ENCODE results near the gene RRP36. TPM values are rescaled to one million over a fixed set of nuclear protein-coding genes. Genes with fewer than 3 reads are reported as not detected.

The RRP36 gene
- total RNA-seq, 1 donor from 2014 or later: 109 TPM

DNA sequence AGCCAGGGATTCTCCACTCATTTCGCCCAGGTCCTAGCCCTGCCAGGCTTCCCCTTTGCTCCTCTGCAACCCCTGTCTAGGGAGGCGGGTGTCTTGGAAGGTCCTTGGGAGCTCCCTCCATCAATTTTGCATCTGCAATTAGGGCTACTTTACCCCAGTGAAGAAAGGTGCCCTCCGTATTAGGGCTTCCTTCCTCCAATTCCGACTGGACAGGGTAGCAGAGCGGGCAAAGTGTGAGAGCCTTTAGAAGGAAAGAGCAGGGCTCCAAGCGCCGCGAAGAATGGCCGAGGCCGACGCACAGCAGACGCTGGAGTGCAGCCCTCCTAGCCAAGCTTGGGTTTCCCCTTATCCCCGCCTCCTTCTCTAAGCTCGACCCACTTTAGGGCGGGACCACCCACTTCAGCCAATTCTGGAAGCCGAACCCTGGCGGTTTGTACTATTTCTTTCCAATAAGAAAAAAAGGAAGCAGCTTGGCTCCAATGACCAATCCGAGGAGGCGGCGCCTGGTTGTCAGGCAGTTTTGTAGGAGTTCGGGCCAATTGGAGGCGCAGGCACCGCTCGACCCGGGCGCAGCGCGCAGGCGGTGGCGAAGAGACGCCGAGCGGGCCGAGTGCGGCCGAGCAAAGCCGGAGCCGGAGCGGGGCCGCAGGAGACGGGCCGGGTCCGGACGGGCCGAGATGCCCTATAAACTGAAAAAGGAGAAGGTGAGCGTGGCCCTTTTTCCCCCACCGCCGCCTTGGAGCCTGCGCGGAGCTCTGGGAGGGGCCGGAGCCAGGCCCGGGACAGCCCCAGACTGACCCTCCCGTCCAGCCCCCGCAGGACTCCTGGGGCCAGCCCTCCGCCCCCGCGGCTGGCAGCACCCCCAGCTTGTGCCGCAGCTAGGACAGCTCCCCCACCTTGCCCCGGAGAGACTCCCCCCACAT, 37.2 kb upstream of the RRP36 start, which contains the start of gene PPP2R5D:
Gene PPP2R5D, plus strand, starts transcription at position 570 of the 923 bp plus-strand sequence. Its CDS starts 108 bp downstream, at position 678.
- peaks cover 17% of the 10 kb centered on the region for H3K4me1 Mint-ChIP-seq (ENCODE audit: low read depth, unreplicated experiment)
- peak within 1 kb of the TSS; percentile 94 for H3K27ac Mint-ChIP-seq (ENCODE audit: unreplicated experiment)
- peak within 1 kb of the TSS; percentile 85 for H3K4me3 Mint-ChIP-seq (ENCODE audit: unreplicated experiment)
- no peaks in the 10 kb centered on the region for H3K36me3 Mint-ChIP-seq (ENCODE audit: unreplicated experiment)
- TF ChIP-seq, protein P1, sequence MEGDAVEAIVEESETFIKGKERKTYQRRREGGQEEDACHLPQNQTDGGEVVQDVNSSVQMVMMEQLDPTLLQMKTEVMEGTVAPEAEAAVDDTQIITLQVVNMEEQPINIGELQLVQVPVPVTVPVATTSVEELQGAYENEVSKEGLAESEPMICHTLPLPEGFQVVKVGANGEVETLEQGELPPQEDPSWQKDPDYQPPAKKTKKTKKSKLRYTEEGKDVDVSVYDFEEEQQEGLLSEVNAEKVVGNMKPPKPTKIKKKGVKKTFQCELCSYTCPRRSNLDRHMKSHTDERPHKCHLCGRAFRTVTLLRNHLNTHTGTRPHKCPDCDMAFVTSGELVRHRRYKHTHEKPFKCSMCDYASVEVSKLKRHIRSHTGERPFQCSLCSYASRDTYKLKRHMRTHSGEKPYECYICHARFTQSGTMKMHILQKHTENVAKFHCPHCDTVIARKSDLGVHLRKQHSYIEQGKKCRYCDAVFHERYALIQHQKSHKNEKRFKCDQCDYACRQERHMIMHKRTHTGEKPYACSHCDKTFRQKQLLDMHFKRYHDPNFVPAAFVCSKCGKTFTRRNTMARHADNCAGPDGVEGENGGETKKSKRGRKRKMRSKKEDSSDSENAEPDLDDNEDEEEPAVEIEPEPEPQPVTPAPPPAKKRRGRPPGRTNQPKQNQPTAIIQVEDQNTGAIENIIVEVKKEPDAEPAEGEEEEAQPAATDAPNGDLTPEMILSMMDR (IDR thresholded peaks at IDR 0.05; ENCODE audit: partially characterized antibody, unreplicated experiment): peak; percentile 8
- peaks cover 15% of the 10 kb centered on the region for H3K9me3 Mint-ChIP-seq (ENCODE audit: unreplicated experiment)
- DNase-seq: peak; percentile 94
- peaks cover 8% of the 10 kb centered on the region for H3K27me3 Mint-ChIP-seq (ENCODE audit: unreplicated experiment)

- Mint-ChIP-seq H3K36me3 (ENCODE audit: unreplicated experiment) (no peaks in the 10 kb centered on the region), H3K9me3 (ENCODE audit: unreplicated experiment) (peaks cover 11% of the 10 kb centered on the region), H3K4me3 (ENCODE audit: unreplicated experiment) (peak overlapping the region; percentile 85), H3K4me1 (ENCODE audit: low read depth, unreplicated experiment) (peaks cover 13% of the 10 kb centered on the region), H3K27ac (ENCODE audit: unreplicated experiment) (peak overlapping the region; percentile 8), H3K27me3 (ENCODE audit: unreplicated experiment) (peaks cover 6% of the 10 kb centered on the region)
- peak; percentile 28 for DNase-seq
- TF ChIP-seq, protein P1 (IDR thresholded peaks at IDR 0.05; ENCODE audit: partially characterized antibody, unreplicated experiment): no peak
Observed at GRCh38 chr6:42984924-42985475, 36.4 kb upstream of the RRP36 start.

- Mint-ChIP-seq H3K27me3 (ENCODE audit: unreplicated experiment) (peaks cover 3% of the 10 kb centered on the region), H3K36me3 (ENCODE audit: unreplicated experiment) (no peaks in the 10 kb centered on the region), H3K9me3 (ENCODE audit: unreplicated experiment) (peaks cover 11% of the 10 kb centered on the region), H3K27ac (ENCODE audit: unreplicated experiment) (no peak overlapping the region), H3K4me3 (ENCODE audit: unreplicated experiment) (no peak overlapping the region), H3K4me1 (ENCODE audit: low read depth, unreplicated experiment) (peaks cover 13% of the 10 kb centered on the region)
- TF ChIP-seq, protein P1 (IDR thresholded peaks at IDR 0.05; ENCODE audit: partially characterized antibody, unreplicated experiment): no peak
- DNase-seq: no peak
Observed at GRCh38 chr6:42987533-42988451, 33.6 kb upstream of the RRP36 start.

DNA sequence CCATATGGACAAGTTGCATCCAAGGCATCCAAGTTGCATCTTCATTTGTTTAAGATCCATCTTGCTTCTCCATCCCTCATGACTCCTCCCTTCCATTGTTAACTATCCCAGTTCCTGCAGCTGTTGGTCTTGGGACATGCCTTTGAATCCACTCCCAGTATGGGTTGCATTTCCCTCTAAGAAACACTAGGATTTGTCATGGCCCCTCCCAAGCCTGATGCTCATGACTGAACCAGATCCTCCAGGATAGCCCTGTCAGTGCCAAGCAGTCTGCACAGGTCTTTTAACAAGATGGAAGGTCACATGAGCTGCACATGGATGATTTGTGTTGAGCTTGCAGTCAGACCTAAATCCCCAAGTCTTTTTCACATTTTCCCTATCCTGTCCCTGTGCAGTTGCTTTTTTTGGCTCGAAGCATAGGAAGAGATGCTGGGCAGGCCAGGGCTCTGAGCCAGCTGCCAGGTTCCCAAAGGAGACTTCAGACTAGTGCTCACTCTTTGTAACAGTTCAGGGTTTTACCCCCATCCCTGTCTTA, 32.9 kb upstream of the RRP36 start:
- no peak overlapping the region for H3K27ac Mint-ChIP-seq (ENCODE audit: unreplicated experiment)

More for the DNA sequence above, 32.9 kb upstream of the RRP36 start:
- Mint-ChIP-seq H3K27me3 (ENCODE audit: unreplicated experiment) (peaks cover 3% of the 10 kb centered on the region), H3K36me3 (ENCODE audit: unreplicated experiment) (no peaks in the 10 kb centered on the region), H3K4me1 (ENCODE audit: low read depth, unreplicated experiment) (peaks cover 13% of the 10 kb centered on the region), H3K9me3 (ENCODE audit: unreplicated experiment) (peaks cover 13% of the 10 kb centered on the region), H3K4me3 (ENCODE audit: unreplicated experiment) (no peak overlapping the region)
- TF ChIP-seq, protein P1 (IDR thresholded peaks at IDR 0.05; ENCODE audit: partially characterized antibody, unreplicated experiment): no peak
- DNase-seq: no peak

All from glutamatergic neuron (in vitro differentiated cells).